Fibroblast of villous mesenchyme (primary cell): ENCODE measurements around the gene CREB5. TPM values are rescaled to one million over a fixed set of nuclear protein-coding genes. Genes with fewer than 3 reads are reported as not detected.

Source experiments
- DNase-seq: peaks from one replicate; pipeline ENCODE4 v3.0.0-alpha.2; 2010; ENCODE audit warnings: low read depth
- H3K4me3 ChIP-seq: 2 replicates; pipeline ENCODE4 v1.5.1; 2011; ENCODE audit warnings: low read depth, mild to moderate bottlenecking, low read length
- CTCF ChIP-seq: IDR thresholded peaks from 2 replicates; pipeline ENCODE4 v1.5.1; 2012; ENCODE audit warnings: low read depth, mild to moderate bottlenecking, low read length; ENCODE audit not compliant: insufficient read depth
- total RNA-seq: library from RNA; depleted of rRNA; stranded (reverse); fragments of >200 nt; gene quantifications from 2 replicates; pipeline ENCODE4 v1.2.3, GENCODE V29; 2012

Gene CREB5
- total RNA-seq, 1 donor = 6.0 TPM

GRCh38 chr7:28529755-28530154 is 117.4 kb downstream of the CREB5 start:
- DNase-seq = no peak
- no peak overlapping the region for H3K4me3 ChIP-seq
- no peak for TF ChIP-seq CTCF

GRCh38 chr7:28530175-28530802 is 118.0 kb downstream of the CREB5 start:
- DNase-seq = peak; percentile 72
- TF ChIP-seq CTCF = no peak
- H3K4me3 ChIP-seq = no peak overlapping the region

- no peak for TF ChIP-seq CTCF
- no peak overlapping the region for H3K4me3 ChIP-seq
- no peak for DNase-seq
Measured at GRCh38 chr7:28530803-28531175, 118.5 kb downstream of the CREB5 start.

GRCh38 chr7:28531291-28531690 is 119.0 kb downstream of the CREB5 start:
- no peak for DNase-seq
- TF ChIP-seq CTCF = no peak
- H3K4me3 ChIP-seq = no peak overlapping the region

- no peak for DNase-seq
- no peak overlapping the region for H3K4me3 ChIP-seq
- no peak for TF ChIP-seq CTCF
Measured at GRCh38 chr7:28532181-28532580, 119.9 kb downstream of the CREB5 start.

GRCh38 chr7:28533267-28533666 is 120.9 kb downstream of the CREB5 start:
- DNase-seq = no peak
- TF ChIP-seq CTCF = no peak
- H3K4me3 ChIP-seq = no peak overlapping the region
